Breast epithelium (tissue), 4 donors: ENCODE measurements around the gene ISG15. TPM values are rescaled to one million over a fixed set of nuclear protein-coding genes. Genes with fewer than 3 reads are reported as not detected.
A peak's percentile ranks its signal among the peaks of the same experiment; 100 is the strongest.

Experiments used
- DNase-seq, 2 donors: peaks; one replicate each; pipeline ENCODE4 v3.0.0-alpha.2; 2019; ENCODE audit warnings: low spot score in 2 of 2
- H3K27ac ChIP-seq, 2 donors: fragments of 200-600 bp; sonication (generic) in 1 of 2; one replicate each; pipeline ENCODE4 v1.5.1; 2016 to 2019; ENCODE audit warnings: mild to moderate bottlenecking in 1 of 2
- H3K27me3 ChIP-seq, 2 donors: fragments of 200-600 bp; sonication (generic) in 1 of 2; one replicate each; pipeline versions ENCODE4 v1.5.1 to v1.6.0; 2017 to 2019; ENCODE audit warnings: control low read depth in 1 of 2, mild to moderate bottlenecking in 1 of 2
- H3K36me3 ChIP-seq: fragments of 200-600 bp; one replicate; pipeline ENCODE4 v1.5.1; 2019
- H3K4me1 ChIP-seq, 2 donors: fragments of 200-600 bp; sonication (generic); one replicate each; pipeline ENCODE4 v1.5.1; 2016 to 2019; ENCODE audit warnings: control low read depth in 1 of 2
- H3K4me3 ChIP-seq, 3 donors: fragments of 200-600 bp; sonication (generic); 1 replicate in 2 of 3; 2 replicates in 1 of 3; pipeline ENCODE4 v1.5.1; 2016 to 2019; ENCODE audit warnings: mild to moderate bottlenecking in 3 of 3, moderate library complexity in 2 of 3
- H3K9me3 ChIP-seq, 2 donors: fragments of 200-600 bp; sonication (generic) in 1 of 2; one replicate each; pipeline ENCODE4 v1.5.1; 2016 to 2019; ENCODE audit warnings: control low read depth in 1 of 2
- CTCF ChIP-seq, 3 donors: fragments of 450-650 bp; IDR thresholded peaks; one replicate each; pipeline ENCODE4 v1.5.1; 2016 to 2017; ENCODE audit warnings: antibody characterized with exemption in 3 of 3, mild to moderate bottlenecking in 3 of 3, moderate library complexity in 3 of 3
- POLR2A ChIP-seq: fragments of 450-650 bp; IDR thresholded peaks from one replicate; pipeline ENCODE4 v1.6.1; 2016; ENCODE audit warnings: antibody characterized with exemption, mild to moderate bottlenecking, moderate library complexity
- POLR2AphosphoS5 ChIP-seq, 3 donors: sonication (generic); formaldehyde crosslinking; IDR thresholded peaks; one replicate each; pipeline ENCODE4 v1.6.1; 2017; ENCODE audit warnings: antibody characterized with exemption in 3 of 3
- intact Hi-C: fragments of 100-400 bp; cut with DNase I; formaldehyde crosslinking; loops from one replicate; pipeline ENCODE4 v1.15.1; 2023; ENCODE audit warnings: low total_unique reads
- total RNA-seq, 3 donors: library from RNA; depleted of rRNA; stranded (reverse); fragments of >200 nt; gene quantifications; one replicate each; pipeline ENCODE4 v1.1.0, GENCODE V29; 2016

ISG15 gene
- total RNA-seq, 3 donors from 2014 or later = 15.5 to 31.5 (median 18.0) TPM

- DNase-seq = peak; percentile 92 to 93
- Histone ChIP-seq H3K27me3 (no peaks in the 10 kb centered on the region), H3K27ac (peak overlapping the region; percentile 25 to 62), H3K36me3 (no peaks in the 10 kb centered on the region), H3K4me3 (peak overlapping the region; percentile 32 to 71 (median 55)), H3K9me3 (no peaks in the 10 kb centered on the region), H3K4me1 (peaks cover 6 to 7% of the 10 kb centered on the region in 2 donors)
- TF ChIP-seq POLR2A = no peak
- peak in 1 of 3 donors; percentile 24 for TF ChIP-seq POLR2AphosphoS5 (IDR thresholded peaks at IDR 0.05)
- peak; percentile 41 to 77 (median 50) for TF ChIP-seq CTCF (IDR thresholded peaks at IDR 0.05)
- intact Hi-C loops = no loop called here
Measured at GRCh38 chr1:1033009-1033587, 19.8 kb downstream of the ISG15 start.

- TF ChIP-seq POLR2A (no peak), CTCF (IDR thresholded peaks at IDR 0.05) (no peak), POLR2AphosphoS5 (IDR thresholded peaks at IDR 0.05) (no peak)
- Histone ChIP-seq H3K4me1 (peaks cover 6 to 7% of the 10 kb centered on the region in 2 donors), H3K27ac (no peak overlapping the region), H3K36me3 (no peaks in the 10 kb centered on the region), H3K4me3 (peak overlapping the region; percentile 23 to 71 (median 55)), H3K27me3 (no peaks in the 10 kb centered on the region), H3K9me3 (no peaks in the 10 kb centered on the region)
- no peak for DNase-seq
- intact Hi-C loops = no loop called here
Measured at GRCh38 chr1:1033731-1034438, 20.6 kb downstream of the ISG15 start.

- Histone ChIP-seq H3K4me1 (peaks cover 6 to 7% of the 10 kb centered on the region in 2 donors), H3K27me3 (no peaks in the 10 kb centered on the region), H3K9me3 (no peaks in the 10 kb centered on the region), H3K36me3 (no peaks in the 10 kb centered on the region), H3K4me3 (peak overlapping the region in 2 of 3 donors; percentile 55 to 71), H3K27ac (no peak overlapping the region)
- TF ChIP-seq POLR2AphosphoS5 (IDR thresholded peaks at IDR 0.05) (no peak), CTCF (IDR thresholded peaks at IDR 0.05) (no peak), POLR2A (no peak)
- no peak for DNase-seq
- intact Hi-C loops = no loop called here
Measured at GRCh38 chr1:1034439-1034781, 21.1 kb downstream of the ISG15 start.

GRCh38 chr1:1035291-1035943 is 22.1 kb downstream of the ISG15 start:
- Histone ChIP-seq H3K36me3 (no peaks in the 10 kb centered on the region), H3K9me3 (no peaks in the 10 kb centered on the region), H3K4me1 (peaks cover 14% of the 10 kb centered on the region in 2 donors), H3K27ac (no peak overlapping the region), H3K4me3 (no peak overlapping the region), H3K27me3 (no peaks in the 10 kb centered on the region)
- intact Hi-C loops = no loop called here
- DNase-seq = no peak
- TF ChIP-seq POLR2A = no peak
- TF ChIP-seq POLR2AphosphoS5 (IDR thresholded peaks at IDR 0.05) = no peak
- TF ChIP-seq CTCF (IDR thresholded peaks at IDR 0.05) = no peak
